Caco-2 (cell line): ENCODE results near the gene UNCX. TPM values are rescaled to one million over a fixed set of nuclear protein-coding genes. Genes with fewer than 3 reads are reported as not detected.

ENCODE experiments used
- BruUV-seq: library from RNA; stranded (reverse); fragments of 400-500 nt; replicated peaks from 2 replicates; lab custom pipeline; 2021; lab: Mats Ljungman, UMichigan
- CTCF ChIA-PET: fragments of 300-600 bp; sonication (Branson Sonifier 250); formaldehyde crosslinking; loops from one replicate; lab custom pipeline; 2022; ENCODE audit warnings: antibody characterized with exemption; lab: Charles Lee
- POLR2A ChIA-PET: fragments of 300-600 bp; sonication (Branson Sonifier 250); formaldehyde crosslinking; loops from one replicate; lab custom pipeline; 2022; ENCODE audit warnings: antibody characterized with exemption; lab: Charles Lee
- DNase-seq, 2 experiments: peaks; one replicate each; pipeline versions ENCODE4 v3.0.0 to v3.0.0-alpha.2; 2020 to 2022
- H3K27me3 ChIP-seq: replicated peaks from 2 replicates; pipeline ENCODE4 v1.6.0; 2011; ENCODE audit warnings: low read length; ENCODE audit not compliant: control insufficient read depth, insufficient read depth
- H3K36me3 ChIP-seq: 2 replicates; pipeline ENCODE4 v1.5.1; 2011; ENCODE audit warnings: low read length; ENCODE audit not compliant: control insufficient read depth, insufficient read depth
- H3K4me1 ChIP-seq: fragments of 250-450 bp; sonication (Bioruptor Pico); 2 replicates; pipeline ENCODE4 v1.5.1; 2020; ENCODE audit warnings: mild to moderate bottlenecking
- H3K4me3 ChIP-seq: 2 replicates; pipeline ENCODE4 v1.5.1; 2011; ENCODE audit warnings: low read depth, mild to moderate bottlenecking, control low read depth, low read length
- H3K9me3 ChIP-seq: fragments of 250-450 bp; sonication (Bioruptor Pico); 2 replicates; pipeline ENCODE4 v1.5.1; 2020; ENCODE audit warnings: mild to moderate bottlenecking, moderate library complexity
- H3K27ac Mint-ChIP-seq: one replicate; pipeline ENCODE4 v1.8.0; 2022; ENCODE audit warnings: mixed read lengths; ENCODE audit not compliant: unreplicated experiment
- H3K27me3 Mint-ChIP-seq: one replicate; pipeline ENCODE4 v1.8.0; 2022; ENCODE audit warnings: mixed read lengths; ENCODE audit not compliant: insufficient read depth, unreplicated experiment
- H3K36me3 Mint-ChIP-seq: one replicate; pipeline ENCODE4 v1.8.0; 2022; ENCODE audit warnings: mild to moderate bottlenecking, mixed read lengths; ENCODE audit not compliant: insufficient read depth, unreplicated experiment
- H3K4me1 Mint-ChIP-seq: one replicate; pipeline ENCODE4 v1.8.0; 2022; ENCODE audit warnings: low read depth, mixed read lengths; ENCODE audit not compliant: unreplicated experiment
- H3K4me3 Mint-ChIP-seq: one replicate; pipeline ENCODE4 v1.8.0; 2022; ENCODE audit warnings: mild to moderate bottlenecking, moderate library complexity, mixed read lengths; ENCODE audit not compliant: unreplicated experiment
- H3K9me3 Mint-ChIP-seq: one replicate; pipeline ENCODE4 v1.8.0; 2022; ENCODE audit warnings: mixed read lengths; ENCODE audit not compliant: unreplicated experiment
- intact Hi-C: fragments of 100-400 bp; cut with micrococcal nuclease; formaldehyde crosslinking; loops from one replicate; pipeline ENCODE4 v1.10.0; 2022; ENCODE audit not compliant: unreplicated experiment
- total RNA-seq: library from RNA; stranded (reverse); gene quantifications from 2 replicates; pipeline ENCODE4 v1.2.3, GENCODE V29; 2022
- TF ChIP-seq, protein P1 (sequence below), 2 experiments: fragments of 200-600 bp in 1 of 2; IDR thresholded peaks; 1 replicate in 1 of 2; 2 replicates in 1 of 2; pipeline versions ENCODE4 v1.5.1 to v1.8.0; 2011 to 2022; ENCODE audit warnings: antibody characterized with exemption in 1 of 2, control low read depth in 1 of 2, inconsistent platforms in 1 of 2, low read depth in 1 of 2, low read length in 1 of 2, mild to moderate bottlenecking in 1 of 2, moderate library complexity in 1 of 2; ENCODE audit not compliant: insufficient read depth in 1 of 2, severe bottlenecking in 1 of 2, unreplicated experiment in 1 of 2

UNCX gene
- total RNA-seq, 1 experiment from 2014 or later = not detected

DNA sequence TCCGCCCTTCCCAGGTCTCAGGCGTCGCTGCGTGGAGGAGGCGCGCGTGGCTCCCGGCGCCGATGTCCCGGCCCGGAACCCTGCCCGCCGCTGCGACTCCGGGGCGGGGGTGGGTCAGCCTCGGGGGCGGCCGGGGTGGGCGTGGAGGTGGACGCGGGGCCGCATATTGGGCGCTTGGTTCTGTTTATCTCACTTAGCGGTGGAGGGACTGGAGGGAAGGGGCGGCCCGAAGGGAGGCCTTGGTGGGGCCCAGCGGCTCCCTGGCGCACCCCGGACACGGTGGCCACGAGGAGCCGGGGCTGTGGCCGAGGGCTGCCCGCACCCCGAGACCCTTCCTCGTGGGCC is 8.6 kb downstream of the UNCX start:
- Histone ChIP-seq H3K4me1 (no peaks in the 10 kb centered on the region), H3K9me3 (no peaks in the 10 kb centered on the region; the same call in 1 of the 2 replicates), H3K4me3 (no peak overlapping the region), H3K36me3 (no peaks in the 10 kb centered on the region), H3K27me3 (peaks cover 3% of the 10 kb centered on the region)
- TF ChIP-seq, protein P1, sequence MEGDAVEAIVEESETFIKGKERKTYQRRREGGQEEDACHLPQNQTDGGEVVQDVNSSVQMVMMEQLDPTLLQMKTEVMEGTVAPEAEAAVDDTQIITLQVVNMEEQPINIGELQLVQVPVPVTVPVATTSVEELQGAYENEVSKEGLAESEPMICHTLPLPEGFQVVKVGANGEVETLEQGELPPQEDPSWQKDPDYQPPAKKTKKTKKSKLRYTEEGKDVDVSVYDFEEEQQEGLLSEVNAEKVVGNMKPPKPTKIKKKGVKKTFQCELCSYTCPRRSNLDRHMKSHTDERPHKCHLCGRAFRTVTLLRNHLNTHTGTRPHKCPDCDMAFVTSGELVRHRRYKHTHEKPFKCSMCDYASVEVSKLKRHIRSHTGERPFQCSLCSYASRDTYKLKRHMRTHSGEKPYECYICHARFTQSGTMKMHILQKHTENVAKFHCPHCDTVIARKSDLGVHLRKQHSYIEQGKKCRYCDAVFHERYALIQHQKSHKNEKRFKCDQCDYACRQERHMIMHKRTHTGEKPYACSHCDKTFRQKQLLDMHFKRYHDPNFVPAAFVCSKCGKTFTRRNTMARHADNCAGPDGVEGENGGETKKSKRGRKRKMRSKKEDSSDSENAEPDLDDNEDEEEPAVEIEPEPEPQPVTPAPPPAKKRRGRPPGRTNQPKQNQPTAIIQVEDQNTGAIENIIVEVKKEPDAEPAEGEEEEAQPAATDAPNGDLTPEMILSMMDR (IDR thresholded peaks at IDR 0.05; ENCODE audit: insufficient read depth in 1 of 2, low read depth in 1 of 2, low read length in 1 of 2, severe bottlenecking in 1 of 2, unreplicated experiment in 1 of 2) = no peak
- Mint-ChIP-seq H3K4me1 (no peaks in the 10 kb centered on the region), H3K4me3 (no peak overlapping the region), H3K36me3 (no peaks in the 10 kb centered on the region), H3K9me3 (no peaks in the 10 kb centered on the region), H3K27me3 (peaks cover 22% of the 10 kb centered on the region), H3K27ac (no peak overlapping the region)
- intact Hi-C loops = no loop called here
- no peak for DNase-seq
- ChIA-PET POLR2A (no interaction called here), CTCF (no interaction called here)
- BruUV-seq = no TSS peak

DNA sequence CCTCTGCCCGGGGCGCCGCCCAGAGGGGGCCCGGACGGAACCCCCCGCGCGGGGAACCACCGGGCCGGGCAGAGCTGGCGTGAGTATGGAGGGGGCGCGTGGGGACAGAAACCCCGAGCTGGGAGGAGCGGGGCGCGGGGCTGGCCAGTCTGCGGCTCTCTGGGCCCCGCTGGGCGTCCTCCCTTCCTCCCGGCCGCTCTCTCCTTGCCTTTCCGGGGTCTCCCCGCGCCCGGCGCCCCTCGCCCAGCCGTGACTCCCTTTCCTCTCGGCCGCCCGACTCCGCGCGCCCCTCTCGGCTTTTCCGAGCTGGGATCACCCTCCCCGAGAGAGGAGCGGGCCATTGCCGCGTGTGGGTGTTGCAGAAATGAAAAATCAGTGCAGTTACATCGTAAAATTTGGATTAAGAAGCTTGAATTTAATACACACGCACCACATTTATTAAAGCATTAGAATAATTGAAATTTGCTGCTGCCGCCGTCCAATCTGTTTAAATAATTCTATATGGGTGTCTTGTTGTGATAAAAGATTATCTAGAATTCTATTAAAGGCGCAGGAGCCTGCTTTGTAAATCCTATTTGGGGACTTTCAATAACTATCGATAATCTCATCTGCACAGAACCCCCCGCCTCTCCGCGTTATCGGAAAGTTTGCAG is 9.1 kb downstream of the UNCX start:
- peaks cover 3% of the 10 kb centered on the region for H3K27me3 ChIP-seq
- no peak overlapping the region for H3K4me3 Mint-ChIP-seq

DNA sequence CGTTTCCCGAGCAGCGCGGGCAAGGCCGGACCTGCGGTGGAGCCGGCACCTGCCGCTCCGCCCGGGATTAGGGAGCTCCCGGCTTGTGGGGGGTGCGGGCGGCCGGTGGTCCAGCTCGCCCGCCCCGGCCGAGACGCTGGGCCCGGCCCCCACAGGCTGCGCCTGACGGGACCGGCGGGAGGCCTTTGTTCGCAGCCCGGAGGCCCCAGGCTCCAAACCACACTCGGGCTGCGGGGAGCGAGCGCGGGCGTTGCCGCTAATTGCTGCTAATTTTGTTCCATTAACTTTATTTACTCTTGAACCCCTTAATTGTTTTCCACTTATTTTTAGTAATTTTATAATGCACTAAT is 9.6 kb downstream of the UNCX start:
- H3K9me3 Mint-ChIP-seq = no peaks in the 10 kb centered on the region
- H3K27ac Mint-ChIP-seq = no peak overlapping the region
- BruUV-seq = no TSS peak
- CTCF ChIA-PET = interaction anchor here (0.7 kb wide), 1 partner anchor 60 kb away, joined by 4 read pairs; no protein-coding TSS in a partner anchor
- no peaks in the 10 kb centered on the region for H3K36me3 ChIP-seq
- H3K27me3 ChIP-seq = peaks cover 3% of the 10 kb centered on the region
- H3K4me1 Mint-ChIP-seq = no peaks in the 10 kb centered on the region
- no peaks in the 10 kb centered on the region for H3K4me1 ChIP-seq
- intact Hi-C loops = no loop called here
- POLR2A ChIA-PET = no interaction called here
- H3K27me3 Mint-ChIP-seq = peaks cover 18% of the 10 kb centered on the region
- H3K4me3 ChIP-seq = no peak overlapping the region
- no peak for DNase-seq
- TF ChIP-seq, protein P1 (IDR thresholded peaks at IDR 0.05; ENCODE audit: insufficient read depth in 1 of 2, low read depth in 1 of 2, low read length in 1 of 2, severe bottlenecking in 1 of 2, unreplicated experiment in 1 of 2) = no peak
- H3K4me3 Mint-ChIP-seq = no peak overlapping the region
- no peaks in the 10 kb centered on the region for H3K36me3 Mint-ChIP-seq
- H3K9me3 ChIP-seq = no peaks in the 10 kb centered on the region; the same call in 1 of the 2 replicates

More for the DNA sequence above, 9.1 kb downstream of the UNCX start:
- Mint-ChIP-seq H3K36me3 (no peaks in the 10 kb centered on the region), H3K4me1 (no peaks in the 10 kb centered on the region), H3K27me3 (peaks cover 22% of the 10 kb centered on the region), H3K27ac (no peak overlapping the region), H3K9me3 (no peaks in the 10 kb centered on the region)
- ChIA-PET POLR2A (no interaction called here), CTCF (interaction anchor here (0.7 kb wide), 1 partner anchor 60 kb away, joined by 4 read pairs; no protein-coding TSS in a partner anchor)
- H3K4me3 ChIP-seq = no peak overlapping the region
- no peaks in the 10 kb centered on the region for H3K4me1 ChIP-seq
- TF ChIP-seq, protein P1 (IDR thresholded peaks at IDR 0.05; ENCODE audit: insufficient read depth in 1 of 2, low read depth in 1 of 2, low read length in 1 of 2, severe bottlenecking in 1 of 2, unreplicated experiment in 1 of 2) = no peak
- no TSS peak for BruUV-seq
- intact Hi-C loops = no loop called here
- no peaks in the 10 kb centered on the region for H3K36me3 ChIP-seq
- H3K9me3 ChIP-seq = no peaks in the 10 kb centered on the region; the same call in 1 of the 2 replicates
- DNase-seq = no peak
